Fibroblast of peridontal ligament (primary cell): ENCODE results near the gene EPHA6.

Experiments
- DNase-seq: peaks from one replicate; pipeline ENCODE4 v3.0.0-alpha.2; 2010; ENCODE audit errors: extremely low read depth

EPHA6 gene

DNA sequence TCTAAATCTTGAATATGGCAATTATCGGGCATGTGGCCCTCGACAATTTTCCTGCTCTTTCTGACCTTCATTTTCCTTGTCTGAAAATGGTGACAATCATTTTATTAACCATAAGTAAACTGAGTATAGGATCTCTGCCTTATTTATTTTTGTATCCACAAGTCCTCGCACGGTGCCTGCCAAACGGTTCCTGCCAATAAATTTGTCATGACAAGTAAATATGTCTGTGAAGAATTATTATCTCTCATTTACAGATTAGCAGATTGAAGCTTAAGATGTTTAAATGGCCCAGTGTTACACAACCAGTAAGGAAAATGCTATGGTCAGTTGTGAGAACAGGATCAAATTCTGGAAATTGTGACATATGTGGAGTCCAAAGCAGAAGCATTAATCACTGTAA, 884.3 kb downstream of the EPHA6 start:
- DNase-seq = no peak

DNA sequence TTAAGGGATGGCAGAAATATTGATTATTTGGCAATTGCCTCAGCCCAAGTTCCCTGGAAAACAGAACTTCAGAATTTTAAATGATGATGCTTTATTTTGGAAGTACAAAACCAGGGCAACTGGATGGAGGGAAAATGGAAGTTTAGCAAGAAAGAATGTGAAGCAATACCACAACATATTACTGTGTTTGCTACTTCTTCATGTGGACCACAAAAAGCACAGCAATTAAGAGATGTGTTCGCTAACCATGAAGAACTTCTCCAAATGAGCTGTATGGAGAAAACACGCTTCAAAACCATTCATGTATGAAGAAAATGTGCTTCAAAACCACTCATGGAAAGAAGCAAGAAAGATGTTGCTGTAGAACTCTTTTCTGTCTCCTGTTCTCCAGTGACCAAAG, 885.5 kb downstream of the EPHA6 start:
- DNase-seq = no peak

DNA sequence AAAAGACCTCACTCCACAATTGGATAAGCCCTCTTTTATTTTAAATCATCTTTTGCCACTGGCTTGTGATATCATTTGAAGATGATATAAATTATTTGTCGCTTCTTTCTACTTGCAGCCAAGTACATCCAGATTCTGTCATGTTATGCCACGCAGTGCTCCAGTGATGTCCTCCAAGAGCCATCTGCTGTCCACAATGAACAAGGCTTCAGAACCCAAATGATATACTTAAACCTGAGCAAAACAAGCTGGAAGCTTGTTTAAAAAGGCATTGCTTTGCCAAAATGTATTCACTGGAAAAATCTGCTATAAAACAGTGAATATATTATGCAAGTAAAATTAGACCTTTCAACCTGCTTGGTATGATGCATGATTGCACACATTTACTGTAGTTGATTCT, 891.4 kb downstream of the EPHA6 start:
- no peak for DNase-seq

DNA sequence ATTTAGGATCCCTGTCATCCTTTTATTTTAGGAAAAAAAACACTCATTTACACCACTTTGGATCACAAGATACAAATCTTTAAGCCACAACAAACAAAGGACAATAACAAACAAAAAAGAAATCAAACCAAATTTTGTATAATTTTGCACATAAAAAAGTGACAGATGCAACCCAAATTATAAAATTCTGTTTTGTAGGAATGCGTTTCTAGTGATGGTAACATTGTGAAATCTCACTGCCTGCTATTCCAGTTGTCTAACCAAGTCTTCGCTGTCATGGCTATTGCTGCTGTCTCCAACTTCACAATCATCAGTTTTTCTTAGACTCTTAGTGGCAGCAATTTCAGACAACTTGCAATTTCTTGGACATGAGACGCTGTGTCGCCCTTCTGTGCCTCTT, 891.8 kb downstream of the EPHA6 start:
- DNase-seq = no peak

DNA sequence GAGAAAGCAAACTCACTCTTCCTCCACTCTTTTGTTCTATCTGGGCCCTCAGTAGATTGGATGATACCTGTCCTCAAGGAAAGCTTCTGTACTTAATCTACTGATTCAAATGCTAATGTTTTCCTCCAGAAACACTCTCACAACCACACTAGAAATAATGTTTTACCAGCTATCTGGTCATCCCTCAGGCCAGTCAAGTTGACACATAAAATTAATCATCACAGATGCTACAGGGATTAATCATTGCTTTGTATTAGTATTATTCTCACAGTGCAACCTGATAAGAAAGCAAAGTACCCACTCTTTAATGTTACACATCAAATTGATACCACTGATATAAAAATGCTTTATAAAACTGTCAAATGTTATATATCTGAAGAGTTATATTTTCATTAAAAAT, 897.3 kb downstream of the EPHA6 start:
- no peak for DNase-seq

DNA sequence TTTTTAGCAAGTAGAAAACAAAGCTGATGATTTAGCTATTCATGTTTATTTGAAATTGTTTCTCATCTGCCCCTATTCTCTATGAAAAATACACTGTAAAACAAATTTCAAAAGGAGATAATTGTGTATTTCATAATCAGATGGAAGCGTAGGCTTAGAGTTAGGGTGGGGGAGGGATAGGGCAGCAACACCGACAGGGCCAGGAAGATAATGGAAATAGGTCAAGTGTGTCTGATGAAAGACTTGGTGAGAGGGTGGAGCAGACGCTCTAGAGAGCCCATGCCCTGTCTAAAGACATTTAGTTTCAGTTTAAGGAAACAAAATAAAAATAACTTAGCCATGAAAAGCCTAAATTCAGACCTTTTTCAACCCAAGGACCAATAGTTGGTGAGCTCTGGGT, 898.5 kb downstream of the EPHA6 start:
- DNase-seq = no peak

DNA sequence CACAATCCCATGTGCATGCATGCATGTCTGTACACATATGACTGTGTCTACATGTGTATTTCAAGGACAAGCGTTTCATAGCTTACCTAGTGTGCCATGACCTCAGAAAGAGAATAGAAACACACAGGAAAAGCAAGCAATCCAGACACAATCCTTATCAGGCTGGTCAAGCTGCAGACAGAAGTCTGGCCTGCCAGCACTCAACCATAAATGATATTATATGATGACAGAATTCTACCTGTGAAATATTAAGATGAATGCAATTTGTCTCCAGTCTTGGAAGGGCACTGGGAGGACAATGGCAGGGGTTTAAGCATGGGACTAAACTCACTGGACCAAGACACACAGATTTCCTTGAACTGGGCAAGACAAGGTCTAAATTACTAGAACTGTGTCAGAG, 899.2 kb downstream of the EPHA6 start:
- DNase-seq = no peak

DNA sequence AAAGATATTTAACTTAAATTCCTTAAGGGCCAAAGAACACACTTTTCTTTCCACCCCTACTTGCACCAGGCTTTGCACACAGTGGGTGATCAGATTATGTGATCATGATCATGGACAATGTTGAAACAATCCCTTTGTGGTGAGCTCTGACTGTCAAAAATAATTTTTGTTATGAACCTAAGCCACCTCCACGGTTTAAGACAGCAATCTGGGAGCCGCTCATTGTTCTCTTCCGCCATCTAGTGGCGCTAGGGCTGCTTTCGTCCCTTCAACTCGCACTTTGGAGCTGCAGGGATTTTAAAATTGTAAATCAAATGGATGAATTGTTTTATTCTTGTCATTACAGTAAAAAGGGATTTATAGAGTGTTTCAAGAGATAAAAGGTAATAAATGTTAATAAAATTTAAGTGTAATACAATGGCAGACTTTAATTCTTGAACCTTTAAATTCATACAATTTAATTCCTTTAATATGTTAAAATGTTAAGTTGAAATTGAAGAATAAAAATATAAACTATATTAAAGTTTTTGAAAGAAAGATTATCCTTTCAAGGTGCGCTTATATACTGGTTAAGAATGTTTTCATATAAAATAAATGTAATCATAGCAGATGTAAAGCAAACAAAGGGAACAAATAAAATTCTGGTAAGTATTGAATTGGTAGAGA, 904.9 kb downstream of the EPHA6 start:
- DNase-seq = peak; percentile 66

DNA sequence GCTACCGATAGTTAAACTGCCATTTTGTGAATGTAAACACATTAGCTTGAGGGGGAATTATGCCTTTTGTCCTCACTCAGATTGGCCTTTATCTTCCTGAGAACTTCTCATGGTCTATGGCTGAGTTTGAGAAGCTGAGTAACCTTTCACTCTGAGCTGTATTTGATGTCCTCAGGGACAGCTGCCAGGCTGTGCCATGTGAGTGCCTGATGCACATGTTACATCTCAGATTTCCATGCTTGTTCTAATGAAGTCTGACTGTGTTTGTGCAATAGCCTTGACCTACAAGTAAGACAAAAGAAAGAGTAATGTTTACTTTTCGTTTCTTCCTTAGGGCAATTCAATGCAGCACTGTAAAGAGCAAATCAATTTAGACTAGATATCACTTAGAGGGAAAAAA, 906.0 kb downstream of the EPHA6 start:
- DNase-seq = no peak

DNA sequence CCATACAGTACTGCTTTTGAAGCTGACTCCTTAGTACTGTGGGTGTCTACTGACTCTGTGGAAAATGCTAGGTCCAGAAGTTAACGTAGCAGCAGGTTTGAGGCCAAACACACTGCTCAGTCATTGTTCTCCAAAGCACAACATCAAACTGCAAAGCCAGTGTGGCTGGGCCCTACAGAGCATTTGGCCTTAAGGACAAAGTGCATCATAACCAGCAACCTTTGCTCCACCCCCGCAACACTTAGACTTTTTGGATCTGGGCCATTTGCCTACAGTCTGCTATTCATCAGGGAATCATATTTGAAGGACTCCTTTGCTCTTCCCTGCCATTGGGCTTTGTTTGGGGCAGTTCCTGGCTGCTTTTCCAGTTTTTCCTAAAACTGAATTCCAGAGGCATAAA, 907.1 kb downstream of the EPHA6 start:
- DNase-seq = no peak

DNA sequence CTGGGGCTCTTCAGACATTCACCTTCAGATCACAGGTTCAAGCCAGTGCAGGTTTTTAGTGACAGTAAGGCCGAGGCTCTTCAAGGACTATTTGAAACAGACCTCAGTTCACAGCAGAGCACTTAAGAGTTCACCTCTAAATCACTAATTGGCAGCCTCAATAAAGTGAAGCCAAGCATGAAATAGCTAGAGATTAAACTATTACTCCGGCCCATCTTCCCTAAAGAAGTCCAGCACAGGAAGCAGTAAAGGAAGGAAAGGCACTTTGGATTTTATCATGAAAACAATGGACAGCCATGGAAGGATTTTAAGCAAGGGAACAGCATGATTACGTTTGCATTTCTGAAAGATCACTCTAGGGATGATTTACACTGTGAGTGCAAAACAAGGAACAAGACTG, 922.5 kb downstream of the EPHA6 start:
- no peak for DNase-seq

DNA sequence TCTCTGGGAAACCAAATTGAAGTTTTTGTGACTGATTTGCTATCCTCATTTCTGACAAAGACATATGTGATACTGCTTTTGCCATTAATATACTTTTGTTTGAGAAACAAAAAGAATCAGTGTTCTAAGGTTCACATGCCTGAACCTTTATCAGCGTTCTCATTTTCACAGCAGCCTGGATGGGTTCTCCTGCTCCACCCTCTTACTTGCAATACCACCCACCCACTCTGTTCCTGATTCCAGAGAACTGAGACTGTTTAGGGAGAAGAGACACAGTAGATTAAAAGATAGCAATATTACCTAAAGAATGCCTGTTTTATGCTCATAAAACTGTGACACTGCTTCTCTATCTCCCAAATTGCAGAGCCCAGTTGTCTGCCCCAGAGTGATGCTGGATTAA, 924.4 kb downstream of the EPHA6 start:
- no peak for DNase-seq

DNA sequence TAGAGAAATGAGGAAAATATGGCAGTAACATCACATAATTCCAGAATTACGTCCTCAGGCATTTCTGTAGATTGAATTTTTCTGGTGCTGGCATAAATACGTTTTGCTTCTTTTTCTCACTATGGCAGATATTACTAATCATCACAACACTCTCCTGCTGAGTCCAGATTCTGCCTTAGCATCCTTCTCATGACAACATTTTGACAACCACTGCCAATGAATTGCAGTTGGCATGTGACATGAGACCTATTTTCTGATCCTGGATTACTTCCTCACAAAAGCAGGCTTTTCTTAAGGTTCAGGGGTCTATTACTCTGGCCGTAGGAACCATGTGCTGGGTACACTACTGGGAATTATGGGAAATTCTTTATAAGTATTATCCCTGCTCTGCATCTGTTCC, 927.6 kb downstream of the EPHA6 start:
- DNase-seq = no peak

DNA sequence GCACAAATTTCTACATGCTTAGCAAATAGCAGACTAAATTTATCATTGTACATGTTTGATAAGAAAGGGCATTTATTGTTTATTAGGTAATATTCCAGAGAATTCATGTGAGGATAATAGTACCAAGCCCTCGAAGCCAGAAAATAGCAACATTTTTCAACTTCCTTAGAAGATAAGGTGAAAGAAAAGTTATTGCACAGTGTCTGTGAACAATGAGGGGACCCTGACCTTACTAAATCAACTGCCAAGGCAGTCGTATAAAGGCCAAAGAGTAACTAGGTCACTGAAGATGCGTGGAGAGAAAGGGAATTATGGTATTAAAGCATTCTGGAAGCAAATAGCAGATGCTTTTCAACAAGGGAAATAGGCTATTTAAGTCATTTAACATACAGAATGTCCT, 929.9 kb downstream of the EPHA6 start:
- DNase-seq = no peak

DNA sequence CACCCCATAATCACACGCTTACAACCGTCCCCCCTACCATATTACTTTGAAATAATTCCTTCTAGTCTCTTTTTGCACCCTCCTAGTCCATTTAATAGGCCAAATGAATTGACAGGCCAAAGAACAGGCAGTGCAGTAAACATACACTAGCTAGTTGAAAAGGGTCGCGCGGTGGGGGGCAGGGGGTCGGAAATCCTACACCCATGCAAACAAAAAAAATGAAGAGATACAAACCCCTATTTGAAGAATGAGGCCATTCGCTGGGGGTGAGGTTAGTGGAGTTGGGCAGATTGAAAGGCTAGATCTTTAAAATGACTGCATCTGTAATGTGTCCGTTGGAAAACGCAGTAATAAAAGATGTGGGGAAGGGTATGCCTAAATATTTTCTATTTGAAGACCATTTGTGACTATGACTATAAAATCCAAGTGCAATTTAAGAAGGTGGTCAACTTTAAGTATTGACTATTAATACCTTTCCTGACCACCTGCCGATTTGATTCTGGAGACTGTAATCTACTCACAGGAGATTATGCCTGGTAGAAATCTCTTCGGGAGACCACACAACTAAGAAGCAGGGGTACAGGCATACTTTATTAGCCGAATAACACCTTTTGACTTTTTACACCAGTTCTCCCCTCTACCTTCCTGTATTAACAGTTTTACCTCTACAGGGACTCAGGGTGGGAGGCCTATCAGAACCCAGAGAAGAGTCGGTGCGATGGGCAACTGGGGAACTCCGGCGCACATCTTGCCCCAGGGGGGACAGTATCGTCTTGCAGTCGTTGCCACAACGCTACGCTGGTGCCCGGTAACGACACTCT, 949.4 kb downstream of the EPHA6 start:
- DNase-seq = no peak

DNA sequence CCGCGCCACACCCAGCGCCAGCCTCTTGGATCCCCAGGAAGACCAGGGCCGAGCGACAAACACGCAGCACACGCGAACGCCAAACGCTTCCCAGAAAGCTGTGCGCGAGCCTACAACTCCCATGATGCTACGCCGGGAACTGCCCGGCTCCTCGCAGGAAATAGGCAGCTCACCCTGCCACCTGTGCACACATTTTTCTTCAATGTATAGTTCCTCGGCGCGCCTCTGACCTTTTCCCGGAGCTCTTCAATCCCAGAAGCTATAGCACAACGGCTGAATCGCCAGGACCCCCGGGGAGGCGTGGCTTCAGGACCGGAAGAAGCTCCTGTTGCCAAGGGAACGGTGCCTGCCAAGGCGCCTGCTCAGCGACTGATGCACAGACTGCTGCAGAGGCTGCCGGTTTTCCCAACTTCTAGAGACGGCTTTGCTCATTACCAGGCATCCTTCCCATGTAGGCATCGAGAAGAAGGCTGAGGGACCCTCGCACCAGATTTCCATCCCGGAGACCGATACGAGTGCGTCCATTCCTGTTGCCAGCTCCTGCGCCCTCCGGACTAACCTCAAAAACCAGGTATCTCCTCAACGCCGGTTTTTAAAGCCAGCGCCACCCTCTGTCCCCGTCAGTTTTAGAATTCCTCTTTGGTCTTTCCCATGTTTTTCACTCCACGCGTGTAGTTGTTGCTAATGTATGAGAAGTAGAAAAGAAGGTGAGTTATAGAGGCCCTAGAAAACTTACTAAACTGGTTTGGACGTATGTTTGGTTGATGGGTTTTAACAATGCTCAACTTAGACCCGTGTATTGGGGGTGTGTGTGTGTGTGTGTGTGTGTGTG, 950.2 kb downstream of the EPHA6 start, which contains the start of gene ARL6:
Gene ARL6 (plus strand): TSS at position 352 of the 832 bp plus-strand sequence. CDS start 3,350 bp downstream, outside the sequence.
- peak; percentile 84 for DNase-seq

DNA sequence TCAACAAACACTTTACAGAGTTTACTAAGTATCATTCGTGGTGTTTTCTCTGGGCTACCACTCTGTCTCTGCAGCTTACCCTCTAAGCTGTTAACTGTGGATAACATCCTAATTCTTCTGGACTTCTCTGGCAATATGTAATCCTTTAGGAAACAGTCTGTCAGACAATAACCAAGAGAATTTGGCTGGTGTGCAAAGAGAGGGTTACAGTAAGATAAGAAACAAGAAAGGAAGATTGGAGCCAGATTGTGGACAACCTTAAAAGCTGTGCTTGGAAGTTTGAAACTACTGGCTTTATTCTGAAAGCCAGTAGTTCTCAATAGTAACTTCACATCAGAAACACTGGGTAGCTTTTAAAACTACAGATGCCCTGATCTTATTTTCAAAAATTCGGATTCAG, 950.9 kb downstream of the EPHA6 start:
- DNase-seq = peak; percentile 1

DNA sequence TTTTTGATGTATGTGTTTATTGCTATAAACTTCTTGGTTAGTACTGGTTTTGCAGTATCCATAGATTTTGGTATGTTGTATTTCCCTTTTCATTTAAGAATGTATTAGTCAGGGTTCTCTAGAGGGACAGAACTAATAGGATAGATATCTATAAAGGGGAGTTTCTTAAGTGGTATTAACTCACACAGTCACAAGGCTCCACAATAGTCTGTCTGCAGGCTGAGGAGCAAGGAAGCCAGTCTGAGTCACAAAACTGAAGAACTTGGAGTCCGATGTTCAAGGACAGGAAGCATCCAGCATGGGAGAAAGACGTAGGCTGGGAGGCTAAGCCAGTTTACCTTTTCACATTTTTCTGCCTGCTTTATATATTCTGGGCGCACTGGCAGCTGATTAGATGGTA, 958.5 kb downstream of the EPHA6 start:
- no peak for DNase-seq

DNA sequence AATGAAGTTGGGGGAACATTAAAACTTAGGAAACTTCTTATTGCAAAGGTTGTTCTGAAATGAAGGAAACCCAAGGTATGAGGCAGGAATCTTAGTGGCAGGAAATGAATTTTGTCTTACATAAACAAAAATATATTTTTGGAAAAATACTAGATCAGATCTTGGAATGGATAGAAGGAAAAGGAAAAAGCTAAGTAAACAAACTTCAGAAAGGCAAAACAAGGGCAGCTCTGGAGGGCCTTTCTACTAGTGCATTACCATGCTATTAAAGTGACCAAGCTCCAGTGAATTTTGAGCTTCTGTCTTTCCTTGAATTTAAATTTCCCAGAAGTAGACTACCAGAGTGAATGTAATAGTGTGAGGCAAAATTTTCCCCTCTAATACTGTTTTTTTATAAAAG, 963.8 kb downstream of the EPHA6 start:
- DNase-seq = no peak

DNA sequence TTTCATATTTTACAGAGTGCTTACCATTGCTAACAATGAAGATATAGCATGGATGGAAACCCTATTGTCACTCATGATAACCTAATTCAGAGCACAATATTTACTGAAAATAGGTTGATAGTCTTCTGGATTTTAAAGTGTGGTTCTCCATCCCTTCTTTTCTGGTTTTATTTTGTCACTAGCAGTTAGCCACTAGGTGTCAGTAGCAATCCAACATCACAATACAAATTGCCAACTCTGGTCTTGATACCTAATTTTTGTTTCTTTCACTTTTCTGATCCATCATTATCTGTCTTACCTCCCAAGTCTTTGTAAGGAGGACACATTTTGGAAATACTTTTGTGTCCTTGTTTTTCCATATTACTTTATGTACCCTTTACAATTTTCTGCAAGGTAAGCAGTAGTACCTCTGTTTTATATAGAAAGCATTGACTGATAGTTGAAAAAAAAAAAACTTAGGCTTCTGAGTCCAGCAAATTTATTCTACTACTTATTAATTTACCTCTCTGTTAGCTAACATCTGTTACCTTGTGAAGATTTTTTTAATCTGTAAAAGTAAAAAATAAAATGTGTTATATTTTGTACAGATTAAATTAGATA, 979.1 kb downstream of the EPHA6 start:
- peak; percentile 81 for DNase-seq

DNA sequence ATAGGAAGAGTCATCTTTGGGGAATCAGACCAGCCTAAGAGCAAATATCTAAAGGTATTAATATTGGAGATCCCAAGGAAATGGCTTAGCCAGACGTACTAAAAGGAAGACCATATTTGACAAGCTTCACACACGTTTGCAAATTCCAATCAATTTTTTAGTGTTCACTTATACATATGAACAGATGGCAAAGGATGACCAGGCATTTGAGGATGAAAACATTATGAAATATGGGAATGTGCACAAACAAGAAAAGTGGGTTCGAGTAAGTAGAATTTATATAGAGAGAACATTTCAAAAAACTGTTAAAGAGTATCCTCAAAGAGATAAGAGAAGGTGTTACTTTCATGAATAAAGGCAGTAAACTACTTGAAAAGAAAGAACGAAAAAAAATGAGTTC, 981.6 kb downstream of the EPHA6 start:
- no peak for DNase-seq
